ENCODE data around the gene ZNF280B.

GRCh38 chr22:22545084-22545483 lies 36.5 kb upstream of the ZNF280B start:
- TF ChIP-seq CTCF (IDR thresholded peaks at IDR 0.05): no peak
- no peak for TF ChIP-seq POLR2A (IDR thresholded peaks at IDR 0.05)
